ENCODE data around the gene LRRC25.
A peak's percentile ranks its signal among the peaks of the same experiment; 100 is the strongest.

The LRRC25 gene

GRCh38 chr19:18435178-18435841, 37.9 kb upstream of the LRRC25 start:
- Histone ChIP-seq H3K4me1 (ENCODE audit: low read length) (peaks cover 28% of the 10 kb centered on the region), H2AFZ (ENCODE audit: low read depth, low read length) (no peak overlapping the region), H3K4me3 (ENCODE audit: low read length) (no peak overlapping the region), H4K20me1 (ENCODE audit: insufficient read depth, low read length) (0 out of 2 replicates have a peak, but pooled peaks cover 5% of the 10 kb centered on the region), H3K27me3 (ENCODE audit: low read depth, low read length) (no peaks in the 10 kb centered on the region), H3K36me3 (replicated peaks; ENCODE audit: low read depth, low read length) (peaks cover 11% of the 10 kb centered on the region), H3K9me3 (ENCODE audit: insufficient read depth, low read length) (no peaks in the 10 kb centered on the region), H3K27ac (ENCODE audit: low read length) (no peak overlapping the region), H3K79me2 (ENCODE audit: low read length) (peaks cover 2% of the 10 kb centered on the region; the same call in 1 of the 2 replicates), H3K4me2 (ENCODE audit: low read length) (no peak overlapping the region), H3K9ac (ENCODE audit: low read length) (no peak overlapping the region)
- TF ChIP-seq CTCF (IDR thresholded peaks at IDR 0.05; ENCODE audit: low read depth, low read length): no peak
- TF ChIP-seq EZH2phosphoT487 (IDR thresholded peaks at IDR 0.05; ENCODE audit: low read depth): no peak

GRCh38 chr19:18434411-18435175, 37.2 kb upstream of the LRRC25 start:
- H2AFZ ChIP-seq (ENCODE audit: low read depth, low read length): no peak overlapping the region
- no peaks in the 10 kb centered on the region for H3K9me3 ChIP-seq (ENCODE audit: insufficient read depth, low read length)
- peaks cover 32% of the 10 kb centered on the region for H3K4me1 ChIP-seq (ENCODE audit: low read length)
- no peaks in the 10 kb centered on the region for H3K27me3 ChIP-seq (ENCODE audit: low read depth, low read length)
- 0 out of 2 replicates have a peak, but pooled peaks cover 8% of the 10 kb centered on the region for H4K20me1 ChIP-seq (ENCODE audit: insufficient read depth, low read length)
- peak overlapping the region; percentile 49 for H3K9ac ChIP-seq (ENCODE audit: low read length)
- peak overlapping the region; percentile 77 for H3K4me3 ChIP-seq (ENCODE audit: low read length)
- peak overlapping the region; percentile 73 for H3K4me2 ChIP-seq (ENCODE audit: low read length)
- TF ChIP-seq CTCF (IDR thresholded peaks at IDR 0.05; ENCODE audit: low read depth, low read length) (no peak), EZH2phosphoT487 (IDR thresholded peaks at IDR 0.05; ENCODE audit: low read depth) (no peak)
- peak overlapping the region; percentile 21; the same call in 1 of the 2 replicates for H3K27ac ChIP-seq (ENCODE audit: low read length)
- H3K79me2 ChIP-seq (ENCODE audit: low read length): peaks cover 2% of the 10 kb centered on the region; the same call in 1 of the 2 replicates
- peaks cover 11% of the 10 kb centered on the region for H3K36me3 ChIP-seq (replicated peaks; ENCODE audit: low read depth, low read length)

- H4K20me1 ChIP-seq (ENCODE audit: insufficient read depth, low read length): 0 out of 2 replicates have a peak, but pooled peaks cover 3% of the 10 kb centered on the region
- H3K36me3 ChIP-seq (replicated peaks; ENCODE audit: low read depth, low read length): peaks cover 11% of the 10 kb centered on the region
- H3K4me3 ChIP-seq (ENCODE audit: low read length): peak overlapping the region; percentile 77
- H2AFZ ChIP-seq (ENCODE audit: low read depth, low read length): no peak overlapping the region
- H3K27me3 ChIP-seq (ENCODE audit: low read depth, low read length): no peaks in the 10 kb centered on the region
- H3K9ac ChIP-seq (ENCODE audit: low read length): peak overlapping the region; percentile 49
- peaks cover 32% of the 10 kb centered on the region for H3K4me1 ChIP-seq (ENCODE audit: low read length)
- H3K79me2 ChIP-seq (ENCODE audit: low read length): peaks cover 2% of the 10 kb centered on the region; the same call in 1 of the 2 replicates
- H3K27ac ChIP-seq (ENCODE audit: low read length): peak overlapping the region; percentile 21
- no peaks in the 10 kb centered on the region for H3K9me3 ChIP-seq (ENCODE audit: insufficient read depth, low read length)
- peak overlapping the region; percentile 73 for H3K4me2 ChIP-seq (ENCODE audit: low read length)
- TF ChIP-seq EZH2phosphoT487 (IDR thresholded peaks at IDR 0.05; ENCODE audit: low read depth) (no peak), CTCF (IDR thresholded peaks at IDR 0.05; ENCODE audit: low read depth, low read length) (no peak)
Measured at GRCh38 chr19:18433735-18434398, 36.4 kb upstream of the LRRC25 start.

All from OCI-LY3 (cell line).